Neural cell (in vitro differentiated cells): ENCODE results near the gene PCIF1.

ENCODE experiments used
- EZH2 ChIP-seq: fragments of 200-600, 300-800 bp; shearing (Covaris generic), sonication (generic); IDR thresholded peaks from 2 replicates; pipeline ENCODE4 v1.6.1; 2014; ENCODE audit warnings: antibody characterized with exemption, low read length, borderline replicate concordance, mild to moderate bottlenecking; ENCODE audit not compliant: insufficient read depth, poor library complexity, severe bottlenecking
- MXI1 ChIP-seq: fragments of 450-650 bp; conservative IDR thresholded peaks from 2 replicates; pipeline ENCODE4 v1.6.1; 2014; ENCODE audit warnings: antibody characterized with exemption, mild to moderate bottlenecking; ENCODE audit not compliant: poor library complexity, severe bottlenecking
- TF ChIP-seq, protein P1 (sequence below): fragments of 450-650 bp; IDR thresholded peaks from 2 replicates; pipeline ENCODE4 v1.5.1; 2014; ENCODE audit warnings: antibody characterized with exemption, mild to moderate bottlenecking, moderate library complexity; ENCODE audit not compliant: poor library complexity, severe bottlenecking

DNA sequence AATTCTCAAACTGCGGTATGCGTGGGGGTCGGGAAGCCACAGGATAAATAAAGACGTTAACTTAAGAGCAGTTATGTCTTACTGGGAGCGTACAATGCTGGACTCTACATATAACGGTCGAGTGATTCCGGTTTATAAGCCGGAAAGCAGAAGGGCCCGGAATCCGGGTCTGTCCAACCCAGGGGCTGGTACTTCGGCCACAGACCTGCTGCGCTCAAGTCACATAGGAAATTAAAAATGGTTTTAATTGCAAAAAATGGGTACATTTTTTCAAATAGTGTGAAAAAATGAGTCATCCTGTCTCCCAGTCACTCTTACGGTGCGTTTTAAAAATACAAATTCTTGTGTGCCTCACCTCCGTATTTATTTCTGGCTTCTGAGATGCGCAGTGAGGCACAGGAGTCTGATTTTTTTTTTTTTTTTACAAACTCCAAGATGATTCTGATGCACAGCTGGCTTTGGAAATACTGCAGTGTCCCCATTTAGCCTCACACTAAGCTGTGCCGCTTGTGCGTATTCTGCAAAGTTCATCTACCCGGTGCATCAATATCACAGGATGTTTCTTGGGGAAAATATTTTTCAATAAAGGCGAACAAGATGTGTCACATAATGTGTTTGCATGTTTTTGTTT is 1.0 kb downstream of the PCIF1 start:
- TF ChIP-seq, protein P1, sequence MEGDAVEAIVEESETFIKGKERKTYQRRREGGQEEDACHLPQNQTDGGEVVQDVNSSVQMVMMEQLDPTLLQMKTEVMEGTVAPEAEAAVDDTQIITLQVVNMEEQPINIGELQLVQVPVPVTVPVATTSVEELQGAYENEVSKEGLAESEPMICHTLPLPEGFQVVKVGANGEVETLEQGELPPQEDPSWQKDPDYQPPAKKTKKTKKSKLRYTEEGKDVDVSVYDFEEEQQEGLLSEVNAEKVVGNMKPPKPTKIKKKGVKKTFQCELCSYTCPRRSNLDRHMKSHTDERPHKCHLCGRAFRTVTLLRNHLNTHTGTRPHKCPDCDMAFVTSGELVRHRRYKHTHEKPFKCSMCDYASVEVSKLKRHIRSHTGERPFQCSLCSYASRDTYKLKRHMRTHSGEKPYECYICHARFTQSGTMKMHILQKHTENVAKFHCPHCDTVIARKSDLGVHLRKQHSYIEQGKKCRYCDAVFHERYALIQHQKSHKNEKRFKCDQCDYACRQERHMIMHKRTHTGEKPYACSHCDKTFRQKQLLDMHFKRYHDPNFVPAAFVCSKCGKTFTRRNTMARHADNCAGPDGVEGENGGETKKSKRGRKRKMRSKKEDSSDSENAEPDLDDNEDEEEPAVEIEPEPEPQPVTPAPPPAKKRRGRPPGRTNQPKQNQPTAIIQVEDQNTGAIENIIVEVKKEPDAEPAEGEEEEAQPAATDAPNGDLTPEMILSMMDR: no peak
- TF ChIP-seq EZH2: no peak
- TF ChIP-seq MXI1: peak; percentile 89
